HT-29 (cell line): ENCODE measurements around the gene PLCXD3. TPM values are rescaled to one million over a fixed set of nuclear protein-coding genes. Genes with fewer than 3 reads are reported as not detected.
"Not testable (repeated sequence)": the region's sequence is repeated elsewhere in the genome, so short reads cannot be mapped to it uniquely, and the experiment has no call there.

ENCODE experiments used
- DNase-seq: peaks from one replicate; pipeline ENCODE4 v3.0.0-alpha.2; 2015; ENCODE audit warnings: low spot score
- total RNA-seq: library from RNA; depleted of rRNA; stranded (reverse); fragments of >200 nt; shearing (Covaris generic); gene quantifications from 2 replicates; pipeline ENCODE4 v1.2.3, GENCODE V29; 2014

PLCXD3 gene
- total RNA-seq, 1 experiment from 2014 or later = not detected

DNA sequence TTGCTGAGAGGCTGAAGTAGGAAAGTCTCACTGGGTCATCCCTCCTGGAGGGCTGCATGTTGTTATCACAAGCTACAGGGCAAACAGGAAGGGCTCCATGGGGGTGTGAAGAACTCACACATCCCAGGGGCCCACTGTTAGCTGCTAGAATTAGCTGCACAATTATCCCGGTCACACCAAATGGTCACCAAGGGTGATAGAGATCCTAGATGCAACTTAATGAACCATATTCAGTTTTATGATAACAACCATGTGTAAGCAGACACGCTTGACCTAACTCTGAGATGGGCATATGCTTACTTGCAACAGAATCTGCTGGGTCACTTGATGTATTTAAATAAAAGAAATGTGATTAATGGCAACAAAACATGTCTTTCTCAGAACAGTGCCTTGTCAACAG lies 153.6 kb downstream of the PLCXD3 start:
- DNase-seq = no peak

GRCh38 chr5:41349846-41350245 lies 160.6 kb downstream of the PLCXD3 start:
- DNase-seq = no peak

GRCh38 chr5:41347569-41347968 lies 162.8 kb downstream of the PLCXD3 start:
- no peak for DNase-seq

- peak; percentile 15 for DNase-seq
These were observed 163.8 kb downstream of the PLCXD3 start for GRCh38 chr5:41346609-41347008.

GRCh38 chr5:41345295-41345694 lies 165.1 kb downstream of the PLCXD3 start:
- no peak for DNase-seq

GRCh38 chr5:41339339-41339738 lies 171.1 kb downstream of the PLCXD3 start:
- DNase-seq = no peak

DNA sequence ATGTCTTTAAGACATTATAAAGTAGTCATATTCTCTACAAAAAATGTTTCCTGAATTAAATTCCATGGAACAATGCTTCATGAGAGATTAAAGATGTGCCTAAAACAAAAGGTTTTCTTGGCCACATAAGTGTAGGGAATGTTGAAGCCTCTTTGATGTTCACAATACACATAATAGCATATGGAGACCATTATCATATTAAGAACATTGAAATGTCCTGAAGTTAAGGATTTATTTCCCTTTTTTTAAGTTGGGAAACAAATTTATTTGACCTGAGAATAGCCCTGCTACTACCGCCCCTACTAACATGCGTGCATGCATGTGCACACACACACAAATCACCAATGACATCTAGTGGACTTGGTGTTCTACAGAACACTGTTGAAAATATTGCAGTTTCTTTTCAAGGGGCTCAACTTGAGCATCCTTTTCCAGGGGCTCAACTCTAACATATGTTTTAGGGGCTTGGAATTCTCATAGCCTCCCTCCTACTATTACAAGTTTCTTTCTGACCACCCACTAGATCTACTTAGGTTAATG lies 172.2 kb downstream of the PLCXD3 start:
- no peak for DNase-seq

DNA sequence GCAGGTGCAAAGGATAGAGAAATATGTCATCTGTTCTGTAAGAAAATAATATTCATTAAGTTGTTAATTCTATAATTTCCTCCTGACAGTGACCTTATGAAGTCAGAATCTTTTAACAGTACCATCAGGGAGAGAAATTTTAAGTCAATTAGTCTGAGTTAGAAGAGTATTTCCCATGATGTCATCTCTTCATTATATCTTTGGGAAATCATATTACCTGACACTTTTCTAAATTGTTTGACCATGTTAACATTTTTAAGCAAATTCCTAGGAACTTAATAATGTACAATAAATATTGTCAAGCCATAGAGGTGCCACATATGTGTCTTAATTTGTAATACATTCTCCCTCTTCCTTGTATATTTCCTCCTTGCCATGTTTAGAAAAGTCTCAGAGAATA lies 172.7 kb downstream of the PLCXD3 start:
- DNase-seq = no peak

DNA sequence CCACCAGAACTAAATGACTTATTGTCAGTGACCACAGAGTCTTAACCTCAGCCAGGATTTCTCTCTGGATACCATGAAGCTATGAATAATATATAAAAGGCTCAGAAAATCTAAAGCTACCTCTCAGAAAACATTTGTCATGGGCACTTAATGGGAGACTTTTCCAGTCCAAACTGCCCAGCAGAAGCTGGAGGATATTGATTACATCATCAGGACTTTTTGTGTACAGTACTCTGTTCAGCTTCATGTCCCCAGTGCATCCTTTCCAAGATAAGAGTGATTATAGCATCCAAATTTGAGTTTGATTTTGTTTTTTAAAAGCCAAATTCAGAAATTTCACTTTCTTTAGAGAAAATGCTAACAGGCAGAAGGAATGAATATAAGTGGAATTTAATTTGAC lies 173.2 kb downstream of the PLCXD3 start:
- DNase-seq = no peak

- no peak for DNase-seq
These were observed 173.9 kb downstream of the PLCXD3 start for GRCh38 chr5:41336471-41336870.

DNA sequence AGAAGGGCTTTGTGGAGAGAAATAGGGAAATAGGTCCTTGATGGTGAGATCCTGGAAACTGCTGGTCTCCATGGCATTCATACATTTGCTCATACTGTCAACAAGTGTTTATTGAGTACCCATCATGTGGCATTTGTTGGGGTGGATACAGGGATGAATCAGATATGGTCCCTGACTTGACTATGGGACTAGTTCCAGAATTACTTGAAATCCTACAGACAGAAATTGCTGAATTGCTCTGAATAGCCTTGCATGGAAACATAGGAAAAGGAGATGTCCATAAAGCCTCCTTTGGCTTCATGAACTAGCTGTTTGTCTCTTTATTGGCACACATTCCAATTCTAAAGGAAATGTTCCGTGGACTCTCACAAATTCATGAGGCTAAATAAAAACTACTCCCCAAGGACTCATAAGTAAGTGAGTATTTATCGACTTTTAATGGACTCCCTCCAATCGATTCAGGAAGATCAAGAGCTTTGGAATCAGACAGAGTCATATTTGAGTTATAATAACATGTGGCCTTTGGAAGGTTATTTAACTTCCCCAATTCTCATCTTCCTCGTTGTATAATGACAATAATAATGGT lies 174.7 kb downstream of the PLCXD3 start:
- DNase-seq = no peak

DNA sequence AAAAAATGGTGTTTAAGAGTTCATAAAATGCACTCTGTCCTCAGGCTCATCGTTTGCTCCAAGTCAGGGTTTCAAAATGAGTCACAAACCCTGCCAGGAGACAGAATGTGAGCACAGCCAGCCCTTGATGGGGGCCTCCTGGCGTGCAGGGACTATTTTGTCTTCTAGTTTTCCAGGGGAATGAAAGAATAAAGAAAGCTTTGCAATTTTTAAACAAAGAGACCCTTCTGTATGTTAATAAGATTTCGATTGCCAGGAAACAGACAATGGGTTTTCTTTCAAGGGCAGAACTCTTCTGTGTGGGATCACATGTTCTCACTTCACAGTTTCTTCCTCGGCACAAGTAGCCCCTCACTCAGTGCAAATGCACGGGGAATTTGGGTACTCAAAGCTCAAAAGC lies 175.6 kb downstream of the PLCXD3 start:
- DNase-seq = no peak

DNA sequence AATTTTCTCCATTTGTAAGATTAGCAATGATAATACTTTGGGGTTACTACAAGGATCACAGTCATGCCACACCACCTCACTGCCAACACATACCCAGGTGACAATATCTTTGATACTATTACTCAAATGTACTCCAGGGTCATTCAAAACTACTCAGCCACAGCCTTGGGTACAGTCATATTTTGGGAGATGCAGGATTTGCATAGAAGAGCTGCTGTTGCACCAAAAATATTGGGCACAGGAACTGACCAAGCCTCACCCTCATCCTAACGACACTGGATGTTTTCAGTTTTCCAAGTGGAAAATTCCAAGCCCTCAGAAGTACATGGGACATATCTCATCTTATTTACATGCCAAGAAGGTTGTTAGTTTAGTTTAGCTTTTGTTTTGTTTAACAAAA lies 176.2 kb downstream of the PLCXD3 start:
- no peak for DNase-seq

DNA sequence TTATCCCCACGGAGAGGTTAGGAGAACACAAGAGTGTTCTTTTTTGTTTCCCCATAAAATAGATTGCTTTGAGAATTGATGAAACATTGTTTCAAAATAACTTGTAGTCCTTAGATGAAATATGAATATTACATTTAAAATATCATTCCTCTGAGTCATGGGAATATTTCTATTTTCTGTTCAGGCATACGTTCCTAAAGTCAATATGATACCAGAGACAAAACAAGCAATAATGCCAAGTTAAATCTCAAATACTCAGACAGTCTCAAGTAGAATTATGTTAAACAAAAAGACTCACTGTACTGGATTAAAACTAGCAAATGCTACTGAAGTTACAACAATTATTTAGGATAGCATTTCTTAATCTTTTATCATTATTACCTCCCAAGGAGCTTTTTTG lies 185.3 kb downstream of the PLCXD3 start:
- no peak for DNase-seq

DNA sequence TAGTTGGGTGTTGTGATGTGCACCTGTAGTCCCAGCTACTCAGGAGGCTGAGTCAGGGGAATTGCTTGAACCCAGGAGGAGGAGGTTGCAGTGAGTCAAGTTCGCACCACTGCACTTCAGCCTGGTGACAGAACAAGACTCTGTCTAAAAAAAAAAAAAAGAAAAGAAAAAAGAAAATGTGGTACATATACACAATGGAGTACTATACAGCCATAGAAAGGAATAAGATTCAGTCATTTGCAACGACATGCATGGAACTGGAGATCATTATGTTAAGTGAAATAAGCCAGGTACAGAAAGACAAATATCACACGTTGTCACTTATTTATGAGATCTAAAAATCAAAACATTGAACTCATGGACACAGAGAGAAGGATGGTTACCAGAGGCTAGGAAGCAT lies 187.6 kb downstream of the PLCXD3 start:
- not testable (repeated sequence) for DNase-seq

- no peak for DNase-seq
These were observed 197.8 kb downstream of the PLCXD3 start for GRCh38 chr5:41312478-41313060.

DNA sequence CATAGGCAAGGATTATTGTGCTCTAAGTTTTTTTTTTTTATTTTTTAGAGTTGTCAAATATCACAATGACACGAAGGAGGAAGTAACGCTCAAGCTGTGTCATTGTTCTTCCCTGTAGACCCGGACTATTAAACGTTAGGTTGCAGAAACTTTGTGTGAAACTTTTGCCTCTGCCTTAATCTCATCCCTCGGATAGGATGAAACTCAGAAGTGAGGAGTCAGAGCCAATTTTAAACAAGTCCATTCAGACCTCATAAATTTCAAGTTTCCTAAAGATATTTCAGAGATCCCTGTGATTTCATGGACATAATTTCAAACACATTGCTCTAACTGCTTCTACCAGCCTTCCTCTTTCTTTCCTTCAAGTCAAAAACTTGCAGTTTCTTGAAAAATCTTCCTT lies 198.3 kb downstream of the PLCXD3 start:
- DNase-seq = no peak

GRCh38 chr5:41309275-41309674 lies 201.1 kb downstream of the PLCXD3 start:
- DNase-seq = no peak

DNA sequence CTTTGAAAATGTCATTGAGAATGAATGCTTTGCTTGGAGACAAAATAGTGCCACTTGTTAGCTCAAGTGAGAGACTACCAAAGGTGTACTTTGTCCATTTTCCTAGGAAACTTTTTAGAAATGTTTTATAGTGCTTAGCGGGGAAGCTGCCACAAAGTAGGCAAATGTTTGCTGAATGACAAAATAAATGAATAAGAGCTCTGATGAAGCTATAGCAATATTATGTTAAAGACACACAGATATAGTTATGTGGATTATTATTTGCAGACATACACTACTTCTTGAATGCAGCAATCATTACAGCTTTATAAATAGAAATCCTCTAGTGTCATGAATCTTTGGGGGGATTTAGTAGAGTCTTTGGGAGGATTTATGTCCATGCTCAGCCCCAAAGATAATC lies 204.4 kb downstream of the PLCXD3 start:
- no peak for DNase-seq

DNA sequence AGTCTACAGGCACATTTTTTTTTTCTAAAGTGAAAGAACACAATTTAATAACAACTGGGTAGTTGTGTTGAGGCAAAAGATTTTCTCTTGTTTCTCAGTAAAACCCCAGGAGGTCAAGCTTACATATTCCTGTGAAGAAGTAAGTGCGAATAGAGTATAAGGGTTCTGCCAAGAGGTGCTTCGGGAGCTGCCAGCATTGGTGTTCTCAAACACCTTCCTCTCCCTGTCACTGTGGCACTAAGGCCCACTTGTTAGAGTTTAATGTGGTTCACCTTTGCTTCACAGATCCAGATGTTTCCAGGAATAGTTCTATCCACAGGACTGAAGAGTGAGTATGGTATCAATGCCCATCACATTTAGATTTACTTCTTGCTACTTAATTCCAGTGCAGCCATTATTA lies 205.3 kb downstream of the PLCXD3 start:
- no peak for DNase-seq

DNA sequence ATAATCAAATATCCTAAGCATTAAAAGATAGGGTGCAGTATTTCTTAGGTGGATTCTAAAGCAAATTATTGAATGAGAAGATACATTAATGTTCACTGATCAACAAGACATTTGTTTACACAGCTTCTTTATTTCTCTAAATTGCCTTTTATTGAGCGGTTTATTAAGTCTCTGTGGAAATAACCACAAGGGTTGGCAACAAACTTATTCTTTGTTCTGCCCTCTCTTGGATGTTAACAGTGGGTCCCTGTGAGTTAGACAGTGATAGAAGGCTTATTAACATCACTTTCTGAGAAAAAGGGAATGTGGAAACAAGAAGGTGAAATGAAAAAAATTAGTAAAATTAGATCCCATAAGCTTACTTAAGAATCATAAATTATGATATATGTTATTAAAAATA lies 214.3 kb downstream of the PLCXD3 start:
- DNase-seq = no peak

GRCh38 chr5:41291323-41291722 lies 219.1 kb downstream of the PLCXD3 start:
- DNase-seq = no peak

DNA sequence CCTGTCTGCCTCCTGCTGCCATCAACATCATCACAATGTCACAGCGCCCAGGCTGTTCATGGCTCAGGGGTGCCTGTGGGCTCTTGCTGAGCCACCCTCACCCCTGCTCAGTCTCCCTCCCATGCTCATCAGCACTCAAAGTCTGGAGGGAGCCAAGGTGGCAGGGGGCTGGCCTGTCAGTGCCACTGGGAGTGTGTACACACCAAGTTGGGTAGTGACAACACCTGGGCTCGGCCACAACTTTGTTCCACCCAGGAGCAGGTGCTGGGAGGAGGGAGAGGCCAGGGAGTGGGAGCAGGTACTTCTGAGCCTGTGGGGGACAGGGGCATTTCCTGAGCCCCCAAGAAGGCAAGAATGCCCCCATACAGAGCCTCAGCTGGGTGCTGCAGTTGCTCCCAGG lies 219.6 kb downstream of the PLCXD3 start:
- DNase-seq = no peak

GRCh38 chr5:41289970-41290464 lies 220.4 kb downstream of the PLCXD3 start:
- DNase-seq = no peak
